Left ventricle myocardium inferior (tissue), 1 donor: ENCODE results near the gene TUBB6. TPM values are rescaled to one million over a fixed set of nuclear protein-coding genes. Genes with fewer than 3 reads are reported as not detected.

Experiments used
- DNase-seq: peaks from one replicate; pipeline ENCODE4 v3.0.0-alpha.2; 2020
- H3K27ac ChIP-seq: fragments of 200-600 bp; replicated peaks from 2 replicates; pipeline ENCODE4 v1.8.0; 2021
- H3K27me3 ChIP-seq: fragments of 200-600 bp; 2 replicates; pipeline ENCODE4 v1.8.0; 2021; ENCODE audit warnings: low read depth
- H3K36me3 ChIP-seq: fragments of 200-600 bp; 2 replicates; pipeline ENCODE4 v1.8.0; 2021
- H3K4me1 ChIP-seq: fragments of 200-600 bp; 2 replicates; pipeline ENCODE4 v1.8.0; 2021
- H3K4me3 ChIP-seq: fragments of 200-600 bp; 2 replicates; pipeline ENCODE4 v1.8.0; 2021; ENCODE audit warnings: mild to moderate bottlenecking, moderate library complexity
- H3K9me3 ChIP-seq: fragments of 200-600 bp; replicated peaks from 2 replicates; pipeline ENCODE4 v1.8.0; 2021
- intact Hi-C: fragments of 100-400 bp; cut with micrococcal nuclease; formaldehyde crosslinking; loops from one replicate; pipeline ENCODE4 v1.11.0; 2022
- total RNA-seq: library from RNA; stranded (reverse); fragmentation: NEBNext Ultra II Directional; extraction: Animal tissue kit (Norgen Biotek cat#: 25700); gene quantifications from one replicate; pipeline ENCODE4 v1.2.1, GENCODE V29; 2021
- TF ChIP-seq, protein P1 (sequence below): fragments of 200-600 bp; IDR thresholded peaks from 2 replicates; pipeline ENCODE4 v1.8.0; 2021; ENCODE audit warnings: antibody characterized with exemption, mild to moderate bottlenecking, borderline replicate concordance
- donor health status: DM: no; HTN: yes; CAD: no; lungs with severe emphysema.

The TUBB6 gene
- total RNA-seq, 1 donor from 2014 or later = 81.5 TPM

DNA sequence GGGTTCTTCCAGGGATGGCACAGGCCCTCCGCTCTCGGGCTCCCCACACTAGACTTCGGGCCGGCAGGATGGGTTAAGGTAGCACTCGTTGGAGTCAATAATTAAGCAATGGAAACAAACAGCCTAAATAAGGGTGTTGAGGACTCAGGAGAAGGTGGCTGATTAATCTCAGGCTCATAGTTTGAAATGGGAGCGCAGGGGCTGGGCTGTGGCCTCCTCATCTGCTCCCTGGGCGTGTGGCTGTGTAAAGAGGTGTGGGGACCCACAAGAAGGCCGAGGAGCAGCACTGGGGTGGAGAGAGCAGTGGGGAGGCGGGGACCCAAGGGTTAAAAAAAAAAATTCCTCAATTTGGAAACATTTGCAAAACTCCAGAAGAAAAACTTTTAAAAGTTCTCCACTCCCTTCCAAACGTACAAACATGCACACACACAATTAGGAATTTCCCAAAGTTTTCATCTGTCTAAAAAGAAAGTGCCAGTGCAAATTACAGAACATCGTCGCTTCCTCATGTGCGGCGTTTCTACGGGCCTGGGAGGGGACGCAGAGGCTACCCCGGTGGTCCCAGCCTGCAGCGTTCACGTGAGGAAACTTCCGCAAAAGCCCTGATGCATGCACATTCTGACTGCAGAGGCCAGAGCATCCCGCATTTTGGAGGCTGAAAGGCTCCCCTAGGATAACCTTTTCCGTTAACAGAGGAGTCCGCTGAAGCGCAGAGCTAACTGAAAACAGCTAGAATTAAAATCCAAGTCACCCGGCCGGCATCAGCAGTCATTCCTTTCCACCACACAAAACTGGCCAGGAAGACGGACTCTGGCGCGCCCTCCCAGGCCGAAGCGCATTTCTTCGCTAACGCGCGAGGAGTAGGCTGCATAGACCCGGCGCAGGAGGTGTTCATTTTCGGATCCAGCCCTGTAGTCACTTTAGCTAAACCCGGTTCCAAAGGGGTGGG, 1.0 kb upstream of the TUBB6 start:
- Histone ChIP-seq H3K4me3 (peak overlapping the region; percentile 81), H3K27ac (peak overlapping the region; percentile 98), H3K4me1 (peaks cover 44% of the 10 kb centered on the region), H3K36me3 (peaks cover 22% of the 10 kb centered on the region), H3K9me3 (peaks cover 3% of the 10 kb centered on the region), H3K27me3 (no peaks in the 10 kb centered on the region)
- intact Hi-C loops = no loop called here
- peak; percentile 64 for DNase-seq
- TF ChIP-seq, protein P1, sequence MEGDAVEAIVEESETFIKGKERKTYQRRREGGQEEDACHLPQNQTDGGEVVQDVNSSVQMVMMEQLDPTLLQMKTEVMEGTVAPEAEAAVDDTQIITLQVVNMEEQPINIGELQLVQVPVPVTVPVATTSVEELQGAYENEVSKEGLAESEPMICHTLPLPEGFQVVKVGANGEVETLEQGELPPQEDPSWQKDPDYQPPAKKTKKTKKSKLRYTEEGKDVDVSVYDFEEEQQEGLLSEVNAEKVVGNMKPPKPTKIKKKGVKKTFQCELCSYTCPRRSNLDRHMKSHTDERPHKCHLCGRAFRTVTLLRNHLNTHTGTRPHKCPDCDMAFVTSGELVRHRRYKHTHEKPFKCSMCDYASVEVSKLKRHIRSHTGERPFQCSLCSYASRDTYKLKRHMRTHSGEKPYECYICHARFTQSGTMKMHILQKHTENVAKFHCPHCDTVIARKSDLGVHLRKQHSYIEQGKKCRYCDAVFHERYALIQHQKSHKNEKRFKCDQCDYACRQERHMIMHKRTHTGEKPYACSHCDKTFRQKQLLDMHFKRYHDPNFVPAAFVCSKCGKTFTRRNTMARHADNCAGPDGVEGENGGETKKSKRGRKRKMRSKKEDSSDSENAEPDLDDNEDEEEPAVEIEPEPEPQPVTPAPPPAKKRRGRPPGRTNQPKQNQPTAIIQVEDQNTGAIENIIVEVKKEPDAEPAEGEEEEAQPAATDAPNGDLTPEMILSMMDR = peak; percentile 19

DNA sequence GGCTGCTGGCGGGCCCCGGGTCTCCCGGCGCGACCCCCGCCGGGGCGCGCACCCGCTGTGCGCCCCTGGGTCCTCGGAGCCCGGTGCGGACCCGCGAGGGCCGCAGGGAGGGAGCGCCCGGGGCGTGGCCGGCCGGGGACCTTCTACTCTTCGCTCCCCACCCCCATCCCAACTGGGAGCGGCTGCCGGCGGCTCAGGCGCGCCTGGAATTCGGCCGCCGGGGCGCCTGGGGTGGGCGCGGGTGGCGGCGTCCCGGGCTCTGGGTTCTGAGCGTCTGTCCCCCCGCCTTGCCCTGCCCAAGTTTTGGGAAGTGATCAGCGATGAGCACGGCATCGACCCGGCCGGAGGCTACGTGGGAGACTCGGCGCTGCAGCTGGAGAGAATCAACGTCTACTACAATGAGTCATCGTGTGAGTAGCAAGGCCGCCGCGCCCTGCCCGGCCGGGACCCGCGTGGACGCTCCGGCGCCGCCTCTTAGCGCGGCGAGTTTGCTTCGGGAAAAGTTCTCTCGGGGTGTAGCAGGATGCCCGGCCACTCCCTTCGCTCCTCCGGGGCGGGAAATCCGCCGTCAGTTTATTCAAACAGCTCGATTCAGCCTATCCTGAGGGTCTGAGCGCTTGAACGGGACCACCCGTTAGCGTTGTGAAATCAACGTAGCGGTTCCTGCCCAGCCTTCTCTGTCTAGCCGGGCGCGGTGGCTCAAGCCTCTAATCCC, 502 bp downstream of the TUBB6 start:
- peak; percentile 89 for DNase-seq
- TF ChIP-seq, protein P1 = no peak
- Histone ChIP-seq H3K27me3 (no peaks in the 10 kb centered on the region), H3K27ac (peak overlapping the region; percentile 98), H3K4me3 (peak overlapping the region; percentile 81), H3K36me3 (peaks cover 35% of the 10 kb centered on the region), H3K9me3 (peaks cover 9% of the 10 kb centered on the region), H3K4me1 (peaks cover 49% of the 10 kb centered on the region)
- intact Hi-C loops = no loop called here

DNA sequence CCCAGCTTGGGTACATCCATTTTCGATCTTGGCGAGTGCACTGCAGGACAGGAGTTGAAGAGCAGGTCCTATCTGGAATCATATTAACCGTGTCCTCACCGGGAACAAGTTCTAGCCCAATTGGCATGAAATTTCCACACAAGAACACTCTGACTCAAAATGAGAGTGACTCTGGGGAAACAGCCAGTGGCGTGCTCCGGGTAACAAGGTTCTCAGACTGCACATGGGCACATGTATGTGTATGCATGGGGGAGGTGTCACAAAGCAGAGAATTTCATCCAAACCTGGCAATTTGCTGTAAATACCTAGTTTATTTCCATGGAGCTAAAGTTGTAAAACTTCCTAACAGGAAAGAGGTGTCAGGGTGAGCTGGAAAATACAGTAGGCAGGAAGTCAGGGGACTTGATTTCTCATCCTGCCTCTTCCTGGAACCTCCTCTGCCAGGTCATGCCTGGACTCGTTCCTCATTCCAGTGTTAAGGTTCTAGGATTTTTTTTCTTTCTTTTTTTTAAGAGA, 1.7 kb downstream of the TUBB6 start:
- intact Hi-C loops = no loop called here
- H3K9me3 ChIP-seq = peaks cover 9% of the 10 kb centered on the region
- H3K4me3 ChIP-seq = peak overlapping the region; percentile 81
- peak overlapping the region; percentile 98 for H3K27ac ChIP-seq
- no peaks in the 10 kb centered on the region for H3K27me3 ChIP-seq
- peaks cover 43% of the 10 kb centered on the region for H3K36me3 ChIP-seq
- H3K4me1 ChIP-seq = peaks cover 61% of the 10 kb centered on the region
- DNase-seq = no peak
- TF ChIP-seq, protein P1 = no peak

DNA sequence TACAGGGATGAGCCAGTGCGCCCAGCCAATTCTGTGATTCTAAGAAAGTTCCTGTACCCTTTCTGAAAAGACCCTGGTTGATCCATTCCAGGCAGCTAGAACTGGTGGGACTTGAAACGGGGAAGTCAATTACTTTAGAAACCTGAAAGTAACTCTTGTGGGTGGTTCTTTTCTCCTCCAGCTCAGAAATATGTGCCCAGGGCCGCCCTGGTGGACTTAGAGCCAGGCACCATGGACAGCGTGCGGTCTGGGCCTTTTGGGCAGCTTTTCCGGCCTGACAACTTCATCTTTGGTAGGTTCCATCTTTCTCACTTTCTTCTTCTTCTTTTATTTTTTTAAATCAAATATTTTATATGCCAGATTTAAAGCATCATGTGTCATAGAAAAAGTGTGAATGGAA, 2.7 kb downstream of the TUBB6 start:
- Histone ChIP-seq H3K27me3 (no peaks in the 10 kb centered on the region), H3K4me3 (peak overlapping the region; percentile 81), H3K4me1 (peaks cover 72% of the 10 kb centered on the region), H3K27ac (peak overlapping the region; percentile 98), H3K36me3 (peaks cover 43% of the 10 kb centered on the region), H3K9me3 (peaks cover 9% of the 10 kb centered on the region)
- TF ChIP-seq, protein P1 = no peak
- intact Hi-C loops = no loop called here
- DNase-seq = no peak

DNA sequence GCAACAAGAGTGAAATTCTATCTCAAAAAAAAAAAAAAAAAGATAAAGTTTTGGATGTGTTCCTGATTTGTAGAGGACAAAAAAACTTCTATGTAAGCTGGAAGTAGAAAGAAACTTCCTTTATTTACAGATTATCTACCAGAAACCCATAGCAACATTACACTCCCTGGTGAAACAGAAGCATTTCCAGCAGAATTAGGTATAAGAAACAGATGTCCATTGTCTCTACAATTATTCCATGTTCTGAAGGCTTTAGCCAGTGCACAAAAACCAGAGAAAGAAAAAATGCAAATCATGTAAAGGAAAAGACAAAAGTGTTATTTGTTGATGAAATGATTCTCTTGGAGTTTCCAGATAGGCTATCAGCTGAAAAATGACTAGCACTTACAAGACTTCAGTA, 4.9 kb downstream of the TUBB6 start:
- Histone ChIP-seq H3K4me3 (no peak overlapping the region), H3K27ac (peak overlapping the region; percentile 81), H3K27me3 (no peaks in the 10 kb centered on the region), H3K4me1 (peaks cover 78% of the 10 kb centered on the region), H3K9me3 (peaks cover 9% of the 10 kb centered on the region), H3K36me3 (peaks cover 43% of the 10 kb centered on the region)
- TF ChIP-seq, protein P1 = no peak
- DNase-seq = no peak
- intact Hi-C loops = no loop called here
